Smooth muscle cell (in vitro differentiated cells): Measurements from ENCODE around the gene LHX1. TPM values are rescaled to one million over a fixed set of nuclear protein-coding genes. Genes with fewer than 3 reads are reported as not detected.

ENCODE experiments used
- DNase-seq: peaks from one replicate; lab custom pipeline; 2025; ENCODE audit not compliant: unreplicated experiment; lab: John Stamatoyannopoulos, UW
- H2AFZ ChIP-seq: fragments of 200-600 bp; sonication (generic); 2 replicates; pipeline ENCODE4 v1.6.0; 2016; ENCODE audit warnings: antibody characterized with exemption, low read depth, mild to moderate bottlenecking
- H3F3A ChIP-seq: fragments of 200-600 bp; sonication (generic); 2 replicates; pipeline ENCODE4 v1.6.0; 2017; ENCODE audit warnings: antibody characterized with exemption, low read depth
- H3K27ac ChIP-seq: fragments of 200-600 bp; sonication (generic); 2 replicates; pipeline ENCODE4 v1.5.1; 2016; ENCODE audit warnings: low read depth, mild to moderate bottlenecking
- H3K27me3 ChIP-seq: fragments of 200-600 bp; sonication (generic); 2 replicates; pipeline ENCODE4 v1.6.1; 2016; ENCODE audit warnings: low read depth, mild to moderate bottlenecking
- H3K36me3 ChIP-seq: fragments of 200-600 bp; sonication (generic); 2 replicates; pipeline ENCODE4 v1.5.1; 2016; ENCODE audit warnings: low read depth
- H3K4me1 ChIP-seq: fragments of 200-600 bp; sonication (generic); 2 replicates; pipeline ENCODE4 v1.5.1; 2016; ENCODE audit warnings: low read depth
- H3K4me2 ChIP-seq: fragments of 200-600 bp; sonication (generic); 2 replicates; pipeline ENCODE4 v1.6.0; 2016; ENCODE audit warnings: mild to moderate bottlenecking
- H3K4me3 ChIP-seq: fragments of 200-600 bp; sonication (generic); 2 replicates; pipeline ENCODE4 v1.5.1; 2016; ENCODE audit warnings: mild to moderate bottlenecking
- H3K79me2 ChIP-seq: fragments of 200-600 bp; sonication (generic); 2 replicates; pipeline ENCODE4 v1.6.0; 2016; ENCODE audit warnings: low read depth, mild to moderate bottlenecking
- H3K9ac ChIP-seq: fragments of 200-600 bp; sonication (generic); 2 replicates; pipeline ENCODE4 v1.6.0; 2016; ENCODE audit warnings: low read depth
- H3K9me3 ChIP-seq: fragments of 200-600 bp; sonication (generic); replicated peaks from 2 replicates; pipeline ENCODE4 v1.5.1; 2016; ENCODE audit warnings: low read depth
- H4K20me1 ChIP-seq: fragments of 200-600 bp; sonication (generic); 2 replicates; pipeline ENCODE4 v1.6.0; 2016; ENCODE audit warnings: low read depth
- WGBS: methylation state at CpG from one replicate; pipeline ENCODE4 v1.1.7; 2016; ENCODE audit warnings: low lambda C conversion rate; 5-methylcytosine and 5-hydroxymethylcytosine counted together
- polyA plus RNA-seq: library from polyadenylated mRNA; unstranded; fragments of >200 nt; fragmentation: Nextera tagmentation; extraction: Ambion mirVana; gene quantifications from 2 replicates; pipeline ENCODE4 v1.2.1, GENCODE V29; 2016
- total RNA-seq: library from RNA; depleted of rRNA; stranded (reverse); fragments of >200 nt; gene quantifications from 2 replicates; pipeline ENCODE4 v1.2.3, GENCODE V29; 2014
- TF ChIP-seq, protein P1 (sequence below): fragments of 200-600 bp; sonication (generic); IDR thresholded peaks from 2 replicates; pipeline ENCODE4 v1.5.1; 2017; ENCODE audit warnings: borderline replicate concordance, mild to moderate bottlenecking, antibody characterized with exemption; ENCODE audit not compliant: insufficient read depth, poor library complexity, severe bottlenecking

Gene LHX1
- total and polyA plus RNA-seq, 2 experiments from 2014 or later = not detected

DNA sequence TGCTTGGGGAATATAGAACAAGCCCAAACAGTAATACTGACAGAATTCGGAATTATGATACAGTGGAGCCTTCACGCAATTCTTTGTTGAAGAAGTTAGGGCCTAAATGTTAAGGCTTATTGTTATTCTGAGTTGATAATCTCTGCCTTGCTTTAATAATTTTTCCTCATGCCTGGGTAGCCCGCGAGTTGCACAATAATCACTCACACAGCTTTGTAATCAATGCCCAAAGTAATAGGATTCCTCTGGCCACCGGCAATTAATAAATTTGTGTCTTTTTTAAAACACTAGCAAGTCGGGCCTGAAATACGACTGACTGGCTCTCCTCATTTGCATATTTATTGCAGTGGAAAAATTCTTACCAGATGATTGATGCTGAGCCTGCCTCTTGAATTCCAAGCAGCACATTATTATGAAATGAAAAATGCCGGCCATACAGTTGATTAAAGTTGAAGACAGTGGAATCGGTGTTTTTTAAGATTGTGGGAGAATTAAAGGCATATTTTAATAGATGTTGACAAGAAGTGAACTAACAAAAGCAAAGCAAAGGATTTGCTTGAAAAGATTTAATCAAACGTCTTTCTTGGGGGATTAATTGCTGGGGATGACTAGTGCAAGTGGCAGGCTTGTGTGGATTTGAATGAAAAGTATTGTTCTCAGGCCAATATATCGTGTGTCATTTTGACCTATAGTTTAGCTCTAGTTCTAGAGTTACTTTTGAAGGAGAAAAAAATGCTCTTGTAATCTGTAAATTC is 41.7 kb downstream of the LHX1 start:
- TF ChIP-seq, protein P1, sequence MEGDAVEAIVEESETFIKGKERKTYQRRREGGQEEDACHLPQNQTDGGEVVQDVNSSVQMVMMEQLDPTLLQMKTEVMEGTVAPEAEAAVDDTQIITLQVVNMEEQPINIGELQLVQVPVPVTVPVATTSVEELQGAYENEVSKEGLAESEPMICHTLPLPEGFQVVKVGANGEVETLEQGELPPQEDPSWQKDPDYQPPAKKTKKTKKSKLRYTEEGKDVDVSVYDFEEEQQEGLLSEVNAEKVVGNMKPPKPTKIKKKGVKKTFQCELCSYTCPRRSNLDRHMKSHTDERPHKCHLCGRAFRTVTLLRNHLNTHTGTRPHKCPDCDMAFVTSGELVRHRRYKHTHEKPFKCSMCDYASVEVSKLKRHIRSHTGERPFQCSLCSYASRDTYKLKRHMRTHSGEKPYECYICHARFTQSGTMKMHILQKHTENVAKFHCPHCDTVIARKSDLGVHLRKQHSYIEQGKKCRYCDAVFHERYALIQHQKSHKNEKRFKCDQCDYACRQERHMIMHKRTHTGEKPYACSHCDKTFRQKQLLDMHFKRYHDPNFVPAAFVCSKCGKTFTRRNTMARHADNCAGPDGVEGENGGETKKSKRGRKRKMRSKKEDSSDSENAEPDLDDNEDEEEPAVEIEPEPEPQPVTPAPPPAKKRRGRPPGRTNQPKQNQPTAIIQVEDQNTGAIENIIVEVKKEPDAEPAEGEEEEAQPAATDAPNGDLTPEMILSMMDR = no peak

DNA sequence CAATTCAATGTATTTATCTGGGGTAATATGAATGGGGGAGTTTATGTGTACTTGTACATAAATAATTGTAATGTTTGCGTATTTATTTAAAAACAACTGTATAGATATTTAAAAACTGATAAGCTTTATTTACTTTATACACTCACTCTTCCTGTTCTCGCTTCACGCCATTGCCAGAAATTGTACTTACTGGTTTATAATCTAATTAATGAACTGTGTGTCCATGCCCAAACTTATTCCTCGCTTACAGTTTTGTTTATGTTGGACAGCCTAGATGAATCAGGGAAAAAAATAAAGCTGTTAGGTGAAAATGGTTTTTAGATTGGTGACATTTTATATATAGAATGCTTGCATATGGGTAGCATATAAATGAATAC is 42.3 kb downstream of the LHX1 start:
- no peak overlapping the region for H3K9ac ChIP-seq
- H3K4me1 ChIP-seq = peaks cover 20% of the 10 kb centered on the region
- TF ChIP-seq, protein P1 = no peak
- WGBS = 87% methylated on average over 4 of the region's 4 CpGs
- peak overlapping the region; percentile 25 for H3K27ac ChIP-seq
- peaks cover 32% of the 10 kb centered on the region for H4K20me1 ChIP-seq
- no peak overlapping the region for H3K4me3 ChIP-seq
- H2AFZ ChIP-seq = no peak overlapping the region
- H3F3A ChIP-seq = no peaks in the 10 kb centered on the region
- no peaks in the 10 kb centered on the region for H3K9me3 ChIP-seq
- peak overlapping the region; percentile 34 for H3K4me2 ChIP-seq
- no peak for DNase-seq
- H3K27me3 ChIP-seq = no peaks in the 10 kb centered on the region
- H3K79me2 ChIP-seq = peaks cover 8% of the 10 kb centered on the region
- no peaks in the 10 kb centered on the region for H3K36me3 ChIP-seq

More for the DNA sequence above, 41.7 kb downstream of the LHX1 start:
- Histone ChIP-seq H2AFZ (no peak overlapping the region), H3F3A (no peaks in the 10 kb centered on the region), H3K9ac (no peak overlapping the region), H3K4me3 (no peak overlapping the region), H3K4me1 (peaks cover 20% of the 10 kb centered on the region), H3K4me2 (no peak overlapping the region), H4K20me1 (peaks cover 32% of the 10 kb centered on the region), H3K36me3 (no peaks in the 10 kb centered on the region), H3K27ac (no peak overlapping the region), H3K27me3 (no peaks in the 10 kb centered on the region), H3K9me3 (no peaks in the 10 kb centered on the region), H3K79me2 (peaks cover 8% of the 10 kb centered on the region)
- no peak for DNase-seq
- WGBS = 83% methylated on average over 11 of the region's 11 CpGs

DNA sequence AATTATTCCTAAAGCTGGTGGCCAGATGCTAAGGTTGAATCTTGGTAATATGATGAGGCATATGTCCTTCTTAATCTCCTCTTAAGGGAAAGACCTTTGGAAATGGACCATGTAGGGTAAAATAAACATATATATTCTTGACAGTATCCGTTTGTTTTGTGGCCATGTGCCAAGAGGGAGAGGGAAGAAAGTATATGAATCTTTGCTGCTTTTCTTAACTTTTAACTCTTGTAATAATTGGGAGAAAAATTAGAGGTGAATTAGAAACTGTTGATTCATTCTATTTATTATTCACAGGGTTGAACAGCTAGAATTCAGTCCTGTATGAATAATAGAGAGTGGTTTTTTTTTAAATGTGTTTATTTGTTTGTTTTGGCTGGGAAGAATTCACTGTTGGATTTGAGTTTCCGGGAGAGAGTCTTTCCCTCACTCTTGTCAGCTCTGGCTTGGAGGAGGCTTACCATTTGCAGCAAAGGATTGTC is 43.0 kb downstream of the LHX1 start:
- Histone ChIP-seq H3K9me3 (no peaks in the 10 kb centered on the region), H4K20me1 (peaks cover 31% of the 10 kb centered on the region), H3K4me3 (no peak overlapping the region), H3K27ac (peak overlapping the region; percentile 25), H2AFZ (no peak overlapping the region), H3K79me2 (peaks cover 4% of the 10 kb centered on the region), H3K36me3 (no peaks in the 10 kb centered on the region), H3K4me1 (peaks cover 20% of the 10 kb centered on the region), H3K4me2 (peak overlapping the region; percentile 34), H3K9ac (no peak overlapping the region), H3F3A (no peaks in the 10 kb centered on the region), H3K27me3 (no peaks in the 10 kb centered on the region)
- DNase-seq = no peak
- 49% methylated on average over 2 of the region's 2 CpGs for WGBS
- TF ChIP-seq, protein P1 = no peak

DNA sequence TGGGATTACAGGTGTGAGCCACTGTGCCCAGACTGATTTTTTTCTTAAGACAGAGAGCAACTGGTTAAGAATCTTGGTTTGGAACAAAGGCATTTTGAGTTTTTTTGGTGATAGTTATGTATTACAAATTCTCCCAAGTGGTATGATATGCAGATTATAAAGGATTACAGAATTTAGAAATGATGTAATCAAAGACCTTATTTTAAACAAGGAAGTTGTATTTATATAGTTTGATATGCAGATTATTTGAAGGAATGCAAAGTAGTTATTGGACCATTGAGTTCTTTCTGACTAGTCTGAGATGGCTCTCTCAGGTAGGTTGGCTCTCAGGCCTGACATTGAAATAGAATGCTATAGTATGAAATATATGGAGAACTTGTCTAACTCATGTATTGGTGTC is 46.3 kb downstream of the LHX1 start:
- peaks cover 20% of the 10 kb centered on the region for H3K4me1 ChIP-seq
- H4K20me1 ChIP-seq = peaks cover 19% of the 10 kb centered on the region
- H3K27ac ChIP-seq = no peak overlapping the region
- H3K79me2 ChIP-seq = no peaks in the 10 kb centered on the region
- no peak overlapping the region for H3K4me2 ChIP-seq
- H3K36me3 ChIP-seq = no peaks in the 10 kb centered on the region
- TF ChIP-seq, protein P1 = no peak
- no peaks in the 10 kb centered on the region for H3K9me3 ChIP-seq
- H3K9ac ChIP-seq = no peak overlapping the region
- no peak overlapping the region for H3K4me3 ChIP-seq
- H3F3A ChIP-seq = no peaks in the 10 kb centered on the region
- H3K27me3 ChIP-seq = no peaks in the 10 kb centered on the region
- H2AFZ ChIP-seq = no peak overlapping the region
- no peak for DNase-seq
